OCI-LY3 (cell line): Measurements from ENCODE around the gene KIR3DL1.

Experiments used
- CTCF ChIP-seq: fragments of 200-600, 300-600 bp; sonication (generic); IDR thresholded peaks from 2 replicates; pipeline ENCODE4 v1.5.1; 2014; ENCODE audit warnings: antibody characterized with exemption, low read length, low read depth
- EZH2phosphoT487 ChIP-seq: fragments of 200-600 bp; shearing (Covaris generic); IDR thresholded peaks from 2 replicates; pipeline ENCODE4 v1.6.1; 2018; ENCODE audit warnings: antibody characterized with exemption, mixed run types, low read depth

- no peak for TF ChIP-seq CTCF
- no peak for TF ChIP-seq EZH2phosphoT487
Observed at GRCh38 chr19:54877471-54877870, 61.2 kb downstream of the KIR3DL1 start.
